Left ventricle myocardium inferior (tissue), 1 donor: ENCODE data around the gene ATAD2B. TPM values are rescaled to one million over a fixed set of nuclear protein-coding genes. Genes with fewer than 3 reads are reported as not detected.

Experiments used
- DNase-seq: peaks from one replicate; pipeline ENCODE4 v3.0.0-alpha.2; 2020
- H3K27ac ChIP-seq: fragments of 200-600 bp; replicated peaks from 2 replicates; pipeline ENCODE4 v1.8.0; 2021
- H3K27me3 ChIP-seq: fragments of 200-600 bp; 2 replicates; pipeline ENCODE4 v1.8.0; 2021; ENCODE audit warnings: low read depth
- H3K36me3 ChIP-seq: fragments of 200-600 bp; 2 replicates; pipeline ENCODE4 v1.8.0; 2021
- H3K4me1 ChIP-seq: fragments of 200-600 bp; 2 replicates; pipeline ENCODE4 v1.8.0; 2021
- H3K4me3 ChIP-seq: fragments of 200-600 bp; 2 replicates; pipeline ENCODE4 v1.8.0; 2021; ENCODE audit warnings: mild to moderate bottlenecking, moderate library complexity
- H3K9me3 ChIP-seq: fragments of 200-600 bp; replicated peaks from 2 replicates; pipeline ENCODE4 v1.8.0; 2021
- CTCF ChIP-seq: fragments of 200-600 bp; IDR thresholded peaks from 2 replicates; pipeline ENCODE4 v1.8.0; 2021; ENCODE audit warnings: antibody characterized with exemption, mild to moderate bottlenecking, borderline replicate concordance
- intact Hi-C: fragments of 100-400 bp; cut with micrococcal nuclease; formaldehyde crosslinking; loops from one replicate; pipeline ENCODE4 v1.11.0; 2022
- total RNA-seq: library from RNA; stranded (reverse); fragmentation: NEBNext Ultra II Directional; extraction: Animal tissue kit (Norgen Biotek cat#: 25700); gene quantifications from one replicate; pipeline ENCODE4 v1.2.1, GENCODE V29; 2021
- donor health status: DM: no; HTN: yes; CAD: no; lungs with severe emphysema.

Gene ATAD2B
- total RNA-seq, 1 donor from 2014 or later, result 7.9 TPM

GRCh38 chr2:23939987-23940717 lies 13.2 kb upstream of the ATAD2B start, which contains the start of gene UBXN2A:
TSS of gene UBXN2A (plus strand) at chr2:23940463. CDS start at chr2:23958315, 17,852 bp downstream.
- peak within 1 kb of the TSS; percentile 85 for H3K4me3 ChIP-seq
- TF ChIP-seq CTCF, result no peak
- intact Hi-C loops, result no loop called here
- no peaks in the 10 kb centered on the region for H3K9me3 ChIP-seq
- peaks cover 51% of the 10 kb centered on the region for H3K4me1 ChIP-seq
- peak; percentile 79 for DNase-seq
- H3K27ac ChIP-seq, result peak within 1 kb of the TSS; percentile 97
- H3K27me3 ChIP-seq, result no peaks in the 10 kb centered on the region
- H3K36me3 ChIP-seq, result no peaks in the 10 kb centered on the region

GRCh38 chr2:23934259-23934658 lies 7.3 kb upstream of the ATAD2B start:
- no peaks in the 10 kb centered on the region for H3K27me3 ChIP-seq
- H3K9me3 ChIP-seq, result no peaks in the 10 kb centered on the region
- H3K27ac ChIP-seq, result no peak overlapping the region
- no peak for DNase-seq
- H3K4me1 ChIP-seq, result peaks cover 7% of the 10 kb centered on the region
- intact Hi-C loops, result no loop called here
- no peak for TF ChIP-seq CTCF
- no peak overlapping the region for H3K4me3 ChIP-seq
- peaks cover 6% of the 10 kb centered on the region for H3K36me3 ChIP-seq

GRCh38 chr2:23926290-23926749 lies 603 bp downstream of the ATAD2B start:
- no peak for TF ChIP-seq CTCF
- no peaks in the 10 kb centered on the region for H3K27me3 ChIP-seq
- peaks cover 6% of the 10 kb centered on the region for H3K36me3 ChIP-seq
- H3K27ac ChIP-seq, result peak overlapping the region; percentile 99
- intact Hi-C loops, result no loop called here
- H3K4me1 ChIP-seq, result peaks cover 74% of the 10 kb centered on the region
- peak overlapping the region; percentile 96 for H3K4me3 ChIP-seq
- no peaks in the 10 kb centered on the region for H3K9me3 ChIP-seq
- peak; percentile 40 for DNase-seq

- intact Hi-C loops, result no loop called here
- TF ChIP-seq CTCF, result no peak
- Histone ChIP-seq H3K27ac (peak overlapping the region; percentile 99), H3K4me3 (peak overlapping the region; percentile 96), H3K27me3 (no peaks in the 10 kb centered on the region), H3K9me3 (no peaks in the 10 kb centered on the region), H3K4me1 (peaks cover 79% of the 10 kb centered on the region), H3K36me3 (peaks cover 5% of the 10 kb centered on the region)
- peak; percentile 25 for DNase-seq
These were observed 1.1 kb downstream of the ATAD2B start for GRCh38 chr2:23925702-23926289.

GRCh38 chr2:23924589-23925359 lies 2.1 kb downstream of the ATAD2B start:
- DNase-seq, result no peak
- Histone ChIP-seq H3K4me1 (peaks cover 82% of the 10 kb centered on the region), H3K27me3 (no peaks in the 10 kb centered on the region), H3K4me3 (peak overlapping the region; percentile 96), H3K27ac (peak overlapping the region; percentile 99), H3K36me3 (no peaks in the 10 kb centered on the region), H3K9me3 (no peaks in the 10 kb centered on the region)
- TF ChIP-seq CTCF, result no peak
- intact Hi-C loops, result no loop called here
